ENCODE results near the gene ZNF787.

GRCh38 chr19:56111601-56112312 is 9.3 kb downstream of the ZNF787 start:
- TF ChIP-seq EZH2phosphoT487 (IDR thresholded peaks at IDR 0.05; ENCODE audit: borderline replicate concordance, low read length) = no peak
- TF ChIP-seq CTCF (conservative IDR thresholded peaks at IDR 0.05; ENCODE audit: low read depth, low read length) = no peak

Data from PC-3 (cell line).